ENCODE data around the gene NRSN2. TPM values are rescaled to one million over a fixed set of nuclear protein-coding genes. Genes with fewer than 3 reads are reported as not detected.

Gene NRSN2
- total RNA-seq, 4 donors from 2014 or later, result 1.3 to 4.7 (median 2.2) TPM

- Histone ChIP-seq H3K4me1 (peaks cover 21 to 29% of the 10 kb centered on the region in 2 donors), H3K9me3 (no peaks in the 10 kb centered on the region), H3K4me3 (no peak overlapping the region), H3K36me3 (no peaks in the 10 kb centered on the region), H3K27ac (no peak overlapping the region), H3K27me3 (no peaks in the 10 kb centered on the region)
- TF ChIP-seq POLR2A (IDR thresholded peaks at IDR 0.05) (no peak), CTCF (IDR thresholded peaks at IDR 0.05 in 4 of 5, conservative IDR thresholded peaks at IDR 0.05 in 1 of 5) (no peak)
- ATAC-seq (no peak), DNase-seq (no peak)
- in situ Hi-C loops (cut with MboI; ENCODE audit: low sequenced_read_pairs in 4 of 4), result no loop called here
- intact Hi-C loops (cut with DNase I; ENCODE audit: low total_unique reads), result no loop called here
These were observed 44.7 kb upstream of the NRSN2 start for GRCh38 chr20:301886-302848.

DNA sequence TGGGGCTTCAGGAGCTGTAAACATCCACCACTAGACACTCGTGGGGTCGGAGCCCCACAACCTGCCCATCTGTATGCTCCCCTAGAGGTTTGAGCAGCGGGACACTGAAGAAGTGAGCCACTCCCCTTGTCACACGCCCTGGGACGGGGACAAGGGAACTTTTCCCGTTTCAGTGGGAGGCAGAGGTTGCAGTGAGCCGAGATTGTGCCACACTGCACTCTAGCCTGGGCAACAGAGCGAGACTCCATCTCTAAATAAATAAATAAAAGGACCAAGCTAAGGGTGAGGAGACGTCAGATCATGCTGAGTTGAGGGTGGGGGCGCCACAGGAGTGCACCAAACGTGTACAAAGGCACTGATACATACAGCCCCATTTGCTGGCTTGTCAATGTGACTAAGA is 41.2 kb upstream of the NRSN2 start:
- ATAC-seq (no peak), DNase-seq (no peak)
- no peaks in the 10 kb centered on the region for H3K9me3 ChIP-seq
- H3K27me3 ChIP-seq, result no peaks in the 10 kb centered on the region
- peaks cover 6 to 8% of the 10 kb centered on the region in 2 donors for H3K4me1 ChIP-seq
- H3K36me3 ChIP-seq, result no peaks in the 10 kb centered on the region
- TF ChIP-seq CTCF (IDR thresholded peaks at IDR 0.05 in 4 of 5, conservative IDR thresholded peaks at IDR 0.05 in 1 of 5) (no peak), POLR2A (IDR thresholded peaks at IDR 0.05) (no peak)
- H3K27ac ChIP-seq, result no peak overlapping the region
- H3K4me3 ChIP-seq, result no peak overlapping the region
- intact Hi-C loops (cut with DNase I; ENCODE audit: low total_unique reads), result no loop called here
- in situ Hi-C loops (cut with MboI; ENCODE audit: low sequenced_read_pairs in 4 of 4), result no loop called here

DNA sequence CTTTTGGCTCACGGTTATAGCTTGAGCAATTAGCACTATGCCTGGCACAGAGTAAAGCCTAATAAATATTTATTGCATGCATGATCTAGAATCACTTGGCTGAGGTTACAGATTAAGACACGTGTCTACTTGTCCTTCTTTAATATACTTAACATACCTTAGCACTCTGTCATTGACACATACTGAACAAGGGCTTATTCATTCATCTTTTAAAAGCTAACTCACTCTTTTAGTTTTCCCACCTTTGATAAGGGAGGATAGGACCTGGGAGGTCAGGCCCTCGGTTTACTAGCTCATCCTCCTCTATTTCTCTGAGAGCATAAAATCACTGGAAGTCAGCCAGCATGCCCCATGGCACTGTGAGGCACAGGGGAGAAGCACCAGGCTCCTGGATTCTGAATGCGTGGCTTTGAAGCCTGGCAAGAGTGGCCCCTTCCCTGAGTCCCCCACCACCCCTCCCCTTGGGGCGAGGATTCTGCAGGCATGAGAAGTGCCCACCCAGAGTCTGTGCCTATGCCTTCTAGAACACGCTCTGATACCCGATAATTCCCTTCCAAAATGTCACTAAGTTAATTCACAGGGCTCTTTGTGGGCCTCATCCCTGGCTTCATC is 38.4 kb upstream of the NRSN2 start:
- intact Hi-C loops (cut with DNase I; ENCODE audit: low total_unique reads) (no loop called here), in situ Hi-C loops (cut with MboI; ENCODE audit: low sequenced_read_pairs in 4 of 4) (no loop called here)
- TF ChIP-seq CTCF (IDR thresholded peaks at IDR 0.05 in 4 of 5, conservative IDR thresholded peaks at IDR 0.05 in 1 of 5), result no peak
- no peak for TF ChIP-seq POLR2A (IDR thresholded peaks at IDR 0.05)
- no peaks in the 10 kb centered on the region for H3K9me3 ChIP-seq
- DNase-seq, result no peak
- no peak for ATAC-seq
- no peak overlapping the region for H3K27ac ChIP-seq
- H3K4me1 ChIP-seq, result peaks cover 5 to 10% of the 10 kb centered on the region in 2 donors
- H3K27me3 ChIP-seq, result no peaks in the 10 kb centered on the region
- H3K36me3 ChIP-seq, result no peaks in the 10 kb centered on the region
- no peak overlapping the region for H3K4me3 ChIP-seq

DNA sequence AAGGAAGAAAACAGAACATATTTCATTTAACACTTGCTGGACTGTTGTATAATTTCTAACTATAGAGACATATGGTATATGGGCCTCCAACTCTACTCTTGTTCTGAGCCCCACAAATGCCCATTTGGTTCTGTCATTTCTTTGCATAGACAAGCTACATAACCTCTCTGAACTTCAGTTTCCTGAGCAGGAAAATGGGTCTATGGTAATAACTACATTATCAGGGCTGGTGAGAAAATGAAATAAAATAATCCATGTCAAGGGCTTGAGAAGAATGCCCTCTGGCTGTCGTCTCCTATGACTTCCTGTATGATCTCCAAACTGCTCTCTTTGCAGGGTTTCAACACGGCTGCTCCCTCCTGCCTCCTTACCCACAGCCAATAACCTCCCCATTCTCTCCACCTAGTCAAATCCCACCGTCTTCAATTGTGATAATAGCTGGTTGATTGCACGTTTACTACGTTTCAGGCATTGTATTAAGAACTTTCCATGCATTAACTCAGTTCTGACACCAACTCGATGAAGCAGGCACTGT is 37.5 kb upstream of the NRSN2 start:
- in situ Hi-C loops (cut with MboI; ENCODE audit: low sequenced_read_pairs in 4 of 4), result no loop called here
- H3K4me3 ChIP-seq, result peak overlapping the region in 2 of 4 donors; percentile 53 to 54
- intact Hi-C loops (cut with DNase I; ENCODE audit: low total_unique reads), result no loop called here
- H3K27me3 ChIP-seq, result no peaks in the 10 kb centered on the region
- peak overlapping the region; percentile 5 to 66 (median 51) for H3K27ac ChIP-seq
- H3K36me3 ChIP-seq, result no peaks in the 10 kb centered on the region
- no peaks in the 10 kb centered on the region for H3K9me3 ChIP-seq
- H3K4me1 ChIP-seq, result peaks cover 5 to 10% of the 10 kb centered on the region in 2 donors
- TF ChIP-seq CTCF (IDR thresholded peaks at IDR 0.05 in 4 of 5, conservative IDR thresholded peaks at IDR 0.05 in 1 of 5), result no peak
- no peak for TF ChIP-seq POLR2A (IDR thresholded peaks at IDR 0.05)
- no peak for ATAC-seq
- DNase-seq, result no peak

Data from gastrocnemius medialis (tissue), 4 donors.